HG02938 (cell line): Measurements from ENCODE around the gene GORASP2.
"Not testable (repeated sequence)": the region's sequence is repeated elsewhere in the genome, so short reads cannot be mapped to it uniquely, and the experiment has no call there.

Experiments
- ATAC-seq: cut with Tn5 transposase; IDR thresholded peaks from one replicate; pipeline ENCODE4 v1.9.1; 2021; ENCODE audit warnings: mild to moderate bottlenecking, moderate library complexity; ENCODE audit not compliant: unreplicated experiment

Gene GORASP2

GRCh38 chr2:170928824-170929685 lies at the start of gene GORASP2:
TSS of gene GORASP2 (plus strand) at chr2:170929253. CDS start at chr2:170929341, 88 bp downstream.
- peak; percentile 90 for ATAC-seq

DNA sequence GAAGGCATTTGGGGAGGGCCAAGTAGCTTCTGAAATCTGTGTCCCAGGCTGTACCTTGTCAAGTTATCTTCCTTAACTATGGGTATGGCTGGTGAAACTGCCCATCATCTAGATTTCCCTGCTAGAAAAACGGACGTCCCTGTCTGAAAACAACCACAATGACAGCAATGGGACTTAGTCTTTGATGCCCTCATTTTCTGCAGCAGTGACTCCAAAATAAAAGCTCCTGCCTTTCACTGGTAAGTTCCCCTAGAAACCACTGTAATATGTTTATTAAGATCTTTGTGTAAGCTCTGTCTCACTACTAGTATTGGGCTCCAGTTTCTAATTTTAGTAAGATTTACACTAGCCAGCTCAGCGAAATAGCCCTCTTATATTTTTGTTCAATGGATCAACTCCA lies 47.2 kb upstream of the GORASP2 start:
- ATAC-seq = no peak

GRCh38 chr2:170882758-170883157 lies 46.3 kb upstream of the GORASP2 start:
- no peak for ATAC-seq

DNA sequence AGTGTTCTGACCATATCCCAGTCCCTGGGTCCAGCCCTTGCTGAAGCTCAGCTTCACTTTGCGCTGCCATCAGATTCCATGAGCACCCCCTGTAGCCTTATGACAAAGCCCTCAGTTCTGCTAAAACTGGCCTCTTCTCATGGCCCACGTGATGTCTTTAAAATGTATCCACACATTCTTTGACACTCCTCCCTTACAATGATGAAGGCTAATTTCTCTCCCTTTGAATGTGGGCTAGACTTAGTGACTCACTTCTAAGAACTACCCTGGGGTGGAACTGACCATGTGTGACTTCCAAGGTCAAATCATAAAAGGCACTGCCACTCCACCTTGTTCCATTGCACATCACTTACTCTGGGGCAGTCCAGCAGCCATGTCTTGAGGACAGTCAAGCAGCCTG lies 45.4 kb upstream of the GORASP2 start:
- no peak for ATAC-seq

DNA sequence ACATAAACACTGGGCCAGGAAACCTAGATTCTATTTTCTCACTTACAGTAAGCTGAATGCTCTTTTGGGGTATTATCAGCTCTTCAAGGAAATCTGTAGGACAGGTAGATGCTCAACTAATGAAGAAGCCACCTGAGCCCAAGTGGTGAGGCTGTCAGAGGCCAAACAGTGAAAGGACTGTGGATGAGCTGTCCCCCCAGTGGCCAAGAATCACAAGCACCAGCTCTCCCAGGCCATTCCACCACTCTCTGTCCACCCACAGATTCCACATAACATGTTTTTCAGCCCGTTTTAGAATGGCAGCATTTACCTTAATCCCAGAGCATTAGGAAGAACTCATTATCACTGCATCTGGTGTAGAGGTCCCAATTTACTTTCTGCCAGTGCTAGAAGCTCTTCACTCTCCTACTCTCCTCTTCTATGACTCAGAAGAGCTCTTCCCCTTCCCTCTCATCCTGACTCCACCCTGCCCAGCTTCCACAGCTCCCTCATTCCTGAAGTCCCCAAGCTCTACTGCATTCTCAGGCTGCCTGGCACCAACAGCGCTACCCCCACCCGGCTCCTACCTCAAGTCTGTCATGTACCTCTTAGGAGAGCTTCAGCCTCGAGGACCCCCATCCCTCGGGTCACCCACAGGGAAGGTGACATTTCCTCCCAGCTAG lies 43.8 kb upstream of the GORASP2 start:
- no peak for ATAC-seq

- ATAC-seq = no peak
Observed at GRCh38 chr2:170886386-170886785, 42.7 kb upstream of the GORASP2 start.

DNA sequence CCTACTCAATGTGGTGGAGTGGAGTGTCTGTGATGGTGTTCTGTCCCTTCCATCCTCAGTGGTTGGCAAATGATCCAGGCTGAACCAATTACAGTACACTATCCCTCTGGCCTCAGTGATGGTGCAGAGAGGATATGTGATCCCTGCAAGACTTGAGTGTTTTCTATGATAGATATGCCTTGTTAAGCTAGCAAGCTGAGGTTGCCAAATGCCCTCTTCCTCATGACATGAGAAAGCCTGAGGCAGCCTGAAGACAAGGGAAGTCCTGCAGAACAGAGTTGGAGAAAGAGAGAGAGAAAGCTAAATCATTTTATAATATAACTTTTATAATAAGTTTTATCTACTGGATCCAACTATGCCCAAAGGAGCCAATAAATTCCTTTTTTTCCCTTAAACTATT lies 41.6 kb upstream of the GORASP2 start:
- ATAC-seq = no peak

DNA sequence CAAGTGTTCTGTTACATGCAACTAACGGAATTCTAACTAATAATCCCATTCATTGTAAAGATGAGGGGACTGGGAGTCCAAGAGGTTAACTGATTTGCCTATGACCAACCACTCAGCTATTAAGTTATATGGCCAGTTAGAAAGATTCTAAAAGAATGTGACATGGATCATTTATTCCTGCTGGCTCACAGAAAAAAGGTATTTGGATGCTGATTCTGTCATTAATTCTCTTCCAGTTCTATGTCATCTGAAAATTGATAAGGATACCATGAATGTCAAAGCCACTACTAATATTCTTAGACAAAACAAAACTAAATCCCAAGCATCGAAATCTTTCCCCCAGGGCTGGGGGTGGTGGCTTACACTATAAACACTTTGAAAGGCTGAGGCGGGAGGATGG lies 41.2 kb upstream of the GORASP2 start:
- ATAC-seq = no peak

- no peak for ATAC-seq
Observed at GRCh38 chr2:170891893-170892292, 37.2 kb upstream of the GORASP2 start.

DNA sequence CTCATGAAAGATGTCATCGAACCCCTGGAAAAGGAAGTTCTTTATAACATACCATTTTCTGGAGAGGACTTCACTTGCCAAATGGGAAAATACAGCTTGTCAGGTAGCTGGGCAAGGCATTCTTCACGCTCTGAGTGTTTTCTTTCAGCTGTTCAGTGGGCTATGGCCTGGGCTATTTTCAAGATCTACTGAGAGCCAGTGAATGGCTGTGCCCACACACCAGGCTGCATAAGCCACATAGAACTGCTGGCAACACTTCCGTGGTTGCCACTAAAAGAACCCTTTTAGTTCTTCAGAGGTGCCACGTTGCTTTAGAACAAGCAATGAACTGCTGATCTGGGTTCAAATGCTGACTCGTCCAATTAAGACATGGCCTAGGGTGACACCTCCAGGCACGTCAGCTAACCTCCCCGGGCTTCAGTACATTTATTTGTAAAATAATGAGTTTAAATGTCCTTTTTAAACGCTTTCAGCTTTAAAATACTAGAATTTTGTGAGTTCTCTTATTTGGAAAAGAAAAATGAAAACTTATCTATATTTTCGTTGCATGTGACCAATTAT lies 36.6 kb upstream of the GORASP2 start:
- ATAC-seq = no peak

GRCh38 chr2:170895023-170895757 lies 33.9 kb upstream of the GORASP2 start:
- ATAC-seq = no peak

GRCh38 chr2:170896622-170897021 lies 32.4 kb upstream of the GORASP2 start:
- no peak for ATAC-seq

DNA sequence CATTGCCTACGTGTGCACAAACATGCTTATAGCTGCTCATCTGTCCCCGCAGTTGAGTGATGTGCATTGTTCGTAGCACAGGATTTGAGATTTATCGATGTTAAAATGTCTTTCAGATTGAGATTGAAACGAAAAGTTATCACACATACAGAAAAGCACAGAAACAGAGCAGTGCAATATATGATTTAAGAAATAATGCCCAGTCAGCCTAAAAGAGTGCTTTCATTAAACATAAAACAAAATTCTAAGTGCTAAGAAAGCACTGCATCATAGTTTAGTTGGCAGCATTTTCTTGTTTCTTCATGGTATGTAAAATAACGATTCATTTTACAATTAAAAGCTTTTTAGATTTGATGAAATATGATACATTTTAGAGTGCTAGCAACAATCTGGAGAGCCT lies 31.9 kb upstream of the GORASP2 start:
- ATAC-seq = no peak

DNA sequence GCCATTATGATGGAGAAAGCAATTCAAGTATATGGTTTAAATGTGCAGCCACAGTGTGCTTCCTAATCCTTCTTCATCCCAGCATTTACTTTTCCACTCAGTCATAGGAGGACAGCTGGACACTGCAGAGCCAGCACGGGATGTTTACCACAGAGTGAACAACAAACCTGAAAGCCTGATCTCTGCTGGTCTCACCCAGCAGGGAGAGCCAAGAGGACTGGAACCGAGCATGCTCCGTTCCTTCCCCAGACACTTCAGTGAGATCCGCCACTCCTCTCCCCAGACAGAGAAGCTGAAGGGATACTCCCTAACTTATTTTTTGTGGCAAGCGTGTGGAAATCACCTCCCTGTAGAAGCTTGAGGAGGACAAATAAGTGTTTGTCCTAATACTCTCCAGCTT lies 23.2 kb upstream of the GORASP2 start:
- ATAC-seq = no peak

DNA sequence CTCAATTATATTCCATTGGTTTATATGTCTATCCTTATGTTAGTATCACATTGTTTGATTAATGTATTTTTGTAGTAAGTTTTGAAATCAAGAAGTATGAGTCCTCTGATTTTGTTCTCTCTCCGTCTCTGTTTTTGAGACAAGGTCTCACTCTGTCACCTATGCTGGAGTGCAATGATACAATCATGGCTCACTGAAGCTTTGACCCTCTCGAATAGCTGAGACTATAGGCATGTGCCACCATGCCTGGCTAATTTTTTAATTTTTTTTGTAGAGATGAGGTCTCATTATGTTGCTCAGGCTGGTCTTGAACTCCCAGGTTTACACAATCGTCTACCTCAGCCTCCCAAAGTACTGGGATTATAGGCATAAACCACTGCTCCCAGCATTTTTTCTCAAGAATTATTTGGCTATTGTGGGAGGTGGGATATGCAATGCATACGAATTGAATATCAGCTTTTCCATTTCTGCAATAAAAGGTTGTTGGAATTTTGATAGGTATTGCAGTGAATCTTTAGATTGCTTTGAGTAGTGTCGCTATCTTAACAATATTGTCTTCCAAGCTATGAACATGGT lies 17.7 kb upstream of the GORASP2 start:
- ATAC-seq = no peak

GRCh38 chr2:170914994-170915666 lies 13.9 kb upstream of the GORASP2 start:
- not testable (repeated sequence) for ATAC-seq

DNA sequence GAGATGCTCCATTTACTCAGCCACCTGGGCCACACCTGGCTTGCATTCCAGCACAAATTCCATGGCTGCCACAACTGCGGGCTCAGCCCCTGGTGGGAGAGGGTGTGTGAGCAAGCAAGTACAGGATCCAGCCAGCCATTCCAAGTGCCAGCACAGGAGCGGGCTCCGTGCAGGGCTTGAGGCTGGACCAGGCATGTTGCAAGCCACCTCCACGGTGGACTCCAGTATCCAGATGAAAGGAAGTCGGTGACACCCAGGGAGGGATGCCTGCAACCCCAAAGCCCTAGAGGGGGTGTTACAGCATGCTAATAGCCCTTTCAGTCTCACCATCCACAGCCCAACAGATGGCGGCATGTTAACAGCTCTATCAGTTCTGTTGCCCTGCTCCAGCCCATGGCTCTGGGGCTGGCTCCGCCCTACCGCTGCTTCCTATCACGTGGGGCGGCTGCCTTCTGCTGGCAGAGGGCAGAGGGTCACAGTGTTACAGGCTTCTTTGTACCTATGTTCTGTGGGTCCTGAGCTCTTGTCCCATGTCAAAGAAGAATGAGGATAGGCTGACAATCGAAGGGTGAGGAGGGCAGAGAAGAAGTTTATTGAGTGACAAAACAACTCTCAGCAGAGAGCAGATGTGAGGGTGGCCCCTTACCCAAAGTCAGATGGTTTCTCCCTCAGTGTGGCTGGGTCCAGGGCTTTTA lies 11.7 kb upstream of the GORASP2 start:
- no peak for ATAC-seq

GRCh38 chr2:170917957-170918356 lies 11.1 kb upstream of the GORASP2 start:
- no peak for ATAC-seq

GRCh38 chr2:170921873-170922272 lies 7.2 kb upstream of the GORASP2 start:
- not testable (repeated sequence) for ATAC-seq
